Measurements from ENCODE around the gene DLG2. TPM values are rescaled to one million over a fixed set of nuclear protein-coding genes. Genes with fewer than 3 reads are reported as not detected.

DLG2 gene
- total RNA-seq, 2 donors from 2014 or later: 5.9 to 7.4 TPM

DNA sequence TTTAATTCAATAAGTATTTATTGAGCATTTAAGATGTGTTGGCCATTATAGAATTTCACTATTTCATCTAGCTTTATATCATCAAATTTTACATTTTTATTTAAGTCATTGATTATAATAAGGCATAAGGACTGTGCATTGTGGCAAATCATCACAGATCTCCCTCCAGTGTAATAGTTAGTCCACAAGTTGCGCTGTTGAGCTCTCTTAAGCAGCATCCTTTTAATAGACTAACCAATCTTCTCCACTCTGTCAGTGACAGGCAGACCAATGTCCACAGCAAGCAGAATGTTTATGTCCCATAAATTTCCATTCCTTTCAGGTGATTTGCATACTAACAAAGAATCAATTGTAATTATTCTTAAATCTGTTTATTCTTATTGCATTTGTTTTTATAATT is 1745.7 kb downstream of the DLG2 start:
- DNase-seq (no peak), ATAC-seq (no peak)
- intact Hi-C loops (cut with DNase I): no loop called here

DNA sequence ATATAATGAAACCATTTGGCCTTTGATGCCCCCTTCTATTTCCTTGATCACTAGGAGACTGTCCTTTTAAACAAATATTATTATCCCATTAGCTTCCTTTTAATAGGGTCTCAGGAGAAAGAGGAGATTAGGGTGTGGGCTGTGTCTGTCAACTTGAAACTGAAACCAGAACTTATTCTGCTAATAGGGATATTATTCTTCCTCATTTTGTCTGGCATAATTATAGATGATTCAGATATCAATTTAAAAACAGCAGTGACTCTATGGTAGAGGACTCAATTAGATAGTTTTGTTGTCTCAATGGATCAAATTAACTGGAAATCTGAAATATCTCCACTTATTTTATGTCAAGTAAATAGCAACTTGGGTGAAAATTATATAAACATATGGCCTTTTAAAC is 1756.1 kb downstream of the DLG2 start:
- intact Hi-C loops (cut with DNase I): no loop called here
- ATAC-seq: no peak
- no peak for DNase-seq

DNA sequence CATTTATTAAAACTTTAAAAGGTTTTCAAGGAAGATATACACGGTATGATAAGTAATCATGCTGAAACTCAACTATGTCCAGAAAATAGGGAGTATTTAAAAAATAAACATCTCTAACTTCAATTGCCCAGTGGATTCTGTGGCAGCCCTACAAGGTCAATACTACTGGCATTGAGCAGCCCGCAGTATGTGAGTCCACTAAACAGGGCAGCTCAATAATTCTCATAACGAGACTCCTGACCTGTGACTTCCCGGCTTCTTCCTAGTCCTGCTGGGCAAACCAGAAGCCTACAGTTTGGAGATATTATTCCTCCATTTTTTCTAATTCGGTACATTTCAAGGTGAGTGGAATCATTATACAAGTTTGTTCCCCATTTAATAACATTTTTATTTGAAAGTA is 1760.5 kb downstream of the DLG2 start:
- no peak for DNase-seq
- intact Hi-C loops (cut with DNase I): no loop called here
- ATAC-seq: no peak

DNA sequence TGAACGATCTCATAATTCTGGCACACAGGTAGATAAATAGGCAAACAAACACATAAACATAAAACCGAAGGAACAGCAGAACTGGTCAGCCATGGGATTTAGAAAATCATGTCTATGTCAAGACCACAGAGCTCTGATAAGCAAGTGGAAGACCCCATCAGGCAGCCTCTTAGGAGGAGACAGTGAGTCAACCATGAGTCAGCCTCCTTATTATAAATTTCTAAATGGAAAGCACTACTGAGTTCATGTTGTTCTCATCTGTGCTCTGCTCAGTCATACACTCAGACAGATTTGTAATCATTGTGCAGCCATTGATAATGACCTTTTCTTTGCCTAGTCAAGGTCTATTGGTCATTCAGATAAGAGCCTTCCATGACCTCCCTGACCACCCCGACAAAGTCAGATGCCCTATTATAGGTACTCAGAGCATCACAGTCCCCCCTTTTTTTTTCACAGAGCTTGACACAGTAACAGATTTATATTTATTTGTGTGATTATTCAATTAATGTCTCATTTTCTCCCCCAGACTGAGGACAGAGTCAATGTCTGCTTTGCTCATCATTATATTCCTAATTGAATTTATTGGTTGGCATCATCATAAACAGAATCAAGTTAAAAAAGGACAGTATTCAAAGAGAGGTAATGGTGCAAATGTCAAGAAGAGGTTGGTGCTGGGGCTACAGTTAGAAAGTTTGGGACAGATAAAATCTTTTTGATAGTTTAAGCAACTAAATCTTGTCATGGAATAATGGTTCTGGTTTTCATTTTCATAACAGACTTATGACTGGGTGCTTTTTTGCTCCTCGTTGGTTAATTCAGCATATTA is 1761.3 kb downstream of the DLG2 start:
- DNase-seq: no peak
- intact Hi-C loops (cut with DNase I): no loop called here
- peak in 1 of 2 donors; percentile 93 for ATAC-seq

DNA sequence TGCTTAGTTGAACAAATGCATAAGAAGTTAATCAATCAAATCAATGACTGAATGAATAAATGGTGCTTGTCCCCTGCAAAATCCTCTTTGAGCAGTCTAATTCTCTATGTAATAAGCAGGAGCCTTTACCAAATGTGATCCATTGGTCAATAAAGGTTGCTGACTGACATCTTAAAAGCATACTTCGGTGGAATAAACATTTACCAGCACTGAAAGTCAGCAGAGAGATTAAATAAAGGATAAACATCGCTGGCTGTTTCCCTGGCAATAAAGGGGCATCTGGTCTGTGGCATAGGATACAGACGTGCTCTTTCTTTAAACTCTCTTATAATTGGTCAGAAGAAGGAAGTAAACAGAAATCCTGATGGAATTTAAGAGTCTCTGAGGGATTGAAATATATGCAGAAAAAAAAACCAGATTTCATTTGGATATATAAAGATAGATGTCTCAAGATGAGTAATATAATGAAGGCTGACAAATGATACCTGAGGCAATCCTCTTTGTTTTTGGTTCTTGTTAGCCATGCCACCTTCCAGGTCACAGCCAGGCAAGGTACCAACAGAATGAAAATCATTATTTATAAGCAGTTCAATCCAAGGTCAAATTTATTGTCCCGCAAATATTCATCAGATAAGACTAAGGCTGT is 1762.6 kb downstream of the DLG2 start:
- no peak for ATAC-seq
- no peak for DNase-seq
- intact Hi-C loops (cut with DNase I): no loop called here

DNA sequence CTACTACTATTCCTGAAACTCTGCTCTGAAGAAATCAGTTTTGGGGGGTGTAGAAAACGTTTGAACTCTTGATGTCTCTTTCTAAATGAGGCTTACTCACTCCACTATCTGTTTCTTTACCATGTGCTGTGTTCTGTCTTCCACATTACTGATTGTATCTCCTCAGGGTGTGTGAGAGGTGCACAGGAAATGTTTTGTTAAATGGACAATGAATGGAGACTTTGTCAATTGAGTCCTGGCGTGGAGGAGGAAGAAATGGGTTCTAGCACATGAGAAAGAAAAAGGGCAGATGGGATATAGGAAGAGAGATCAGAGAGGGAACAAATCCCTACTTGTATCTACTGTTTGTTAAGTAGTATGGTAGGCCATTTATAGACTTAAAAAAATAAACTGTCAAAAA is 1763.9 kb downstream of the DLG2 start:
- intact Hi-C loops (cut with DNase I): no loop called here
- ATAC-seq (no peak), DNase-seq (no peak)

DNA sequence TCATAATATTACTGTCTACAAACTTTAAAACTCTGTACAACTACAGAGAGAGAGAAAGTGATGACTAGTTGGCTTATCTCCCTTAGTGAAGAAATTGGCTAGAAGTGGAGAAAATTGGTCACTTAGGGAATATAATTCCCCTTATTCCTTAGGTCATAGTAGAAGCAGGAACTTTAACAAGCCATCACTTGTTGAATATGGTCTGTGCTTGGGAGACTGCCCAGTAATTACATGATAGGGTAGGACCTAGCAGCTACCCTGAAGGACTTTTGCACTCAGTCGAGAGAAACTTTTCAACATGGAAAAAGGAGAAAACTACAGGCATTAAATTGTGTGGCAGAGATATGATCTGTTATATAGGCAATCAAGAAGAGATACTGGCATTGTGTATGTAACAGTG is 1764.5 kb downstream of the DLG2 start:
- peak; percentile 86 to 92 for ATAC-seq
- DNase-seq: no peak
- intact Hi-C loops (cut with DNase I): no loop called here

DNA sequence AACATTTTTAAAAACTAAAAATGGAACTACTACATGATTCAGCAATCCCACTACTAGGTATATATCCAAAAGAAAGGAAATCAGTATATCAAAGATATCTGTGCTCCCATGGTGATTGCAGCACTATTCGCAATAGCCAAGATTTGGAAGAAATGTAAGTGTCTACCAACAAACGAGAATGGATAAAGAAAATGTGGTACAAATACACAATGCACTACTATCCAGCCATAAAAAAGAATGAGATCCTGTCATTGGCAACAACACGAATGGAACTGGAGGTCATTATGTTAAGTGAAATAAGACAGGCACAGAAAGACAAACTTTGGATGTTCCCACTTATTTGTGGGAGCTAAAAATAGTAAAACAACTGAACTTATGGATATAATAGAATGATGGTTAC is 1765.1 kb downstream of the DLG2 start:
- DNase-seq (no peak), ATAC-seq (no peak)
- intact Hi-C loops (cut with DNase I): no loop called here

DNA sequence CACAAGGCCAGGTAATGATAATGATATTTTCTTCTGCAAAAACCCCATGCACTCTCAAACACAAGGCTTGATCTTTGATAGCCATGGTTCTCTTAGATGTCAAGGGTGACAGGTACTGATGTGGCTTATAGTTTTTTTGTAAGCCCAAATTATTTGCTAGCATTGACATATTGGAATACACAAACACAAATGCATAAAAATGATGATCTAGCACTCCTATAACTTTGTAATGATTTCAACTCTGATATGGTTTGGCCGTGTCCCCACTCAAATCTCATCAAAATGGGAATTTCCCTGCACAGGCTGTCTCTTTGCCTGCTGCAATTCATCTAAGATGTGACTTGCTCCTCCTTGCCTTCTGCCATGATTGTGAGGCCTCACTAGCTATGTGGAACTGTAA is 1768.5 kb downstream of the DLG2 start:
- ATAC-seq: no peak
- intact Hi-C loops (cut with DNase I): no loop called here
- DNase-seq: no peak

DNA sequence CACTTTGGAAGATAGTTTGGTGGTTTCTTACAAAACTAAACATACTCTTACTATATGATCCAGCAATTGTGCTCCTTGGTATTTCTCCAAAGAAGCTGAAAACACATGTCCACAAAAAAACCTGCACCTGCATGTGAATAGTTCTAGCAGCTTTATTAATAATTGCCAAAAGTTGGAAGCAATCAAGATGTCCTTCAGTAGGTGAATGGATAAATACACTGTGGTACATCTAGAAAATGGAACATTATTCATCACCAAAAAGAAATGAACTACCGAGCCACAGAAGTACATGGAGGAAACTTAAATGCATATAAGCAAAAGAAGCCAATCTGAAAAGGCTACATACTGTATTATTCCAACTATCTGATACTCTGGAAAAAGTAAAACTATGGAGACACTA is 1771.9 kb downstream of the DLG2 start:
- DNase-seq (no peak), ATAC-seq (no peak)
- intact Hi-C loops (cut with DNase I): no loop called here

DNA sequence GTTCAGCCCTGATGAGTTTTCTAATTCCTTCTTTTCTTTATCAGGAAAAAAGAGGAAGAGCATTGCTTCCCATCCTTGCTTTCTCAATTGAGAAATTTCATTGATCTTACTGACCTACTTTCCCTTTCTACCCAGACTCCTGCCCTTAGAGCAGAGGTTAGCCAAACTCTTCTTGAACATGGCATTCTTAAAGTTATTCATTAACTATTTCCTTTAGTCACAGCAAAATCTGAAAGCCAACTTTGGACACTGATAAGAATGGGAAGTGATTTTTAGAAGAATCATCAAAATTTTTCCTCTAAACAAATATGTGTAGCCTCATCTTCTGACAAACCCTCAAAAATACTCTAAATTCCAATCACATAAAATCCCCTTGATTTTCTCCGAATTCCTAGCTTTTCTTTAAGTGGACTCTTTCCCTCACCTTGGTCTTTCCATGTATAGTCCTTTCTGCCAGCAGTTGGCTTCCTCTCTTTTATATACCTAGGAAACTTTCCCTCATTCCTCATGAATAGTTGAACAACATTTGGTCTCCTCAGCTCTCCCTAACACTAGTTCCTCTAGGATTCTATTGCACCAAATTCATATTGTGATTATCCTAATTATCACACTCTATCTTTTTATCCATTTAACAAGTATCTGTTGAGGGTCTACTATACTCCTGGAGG is 1774.2 kb downstream of the DLG2 start:
- ATAC-seq: no peak
- intact Hi-C loops (cut with DNase I): no loop called here

DNA sequence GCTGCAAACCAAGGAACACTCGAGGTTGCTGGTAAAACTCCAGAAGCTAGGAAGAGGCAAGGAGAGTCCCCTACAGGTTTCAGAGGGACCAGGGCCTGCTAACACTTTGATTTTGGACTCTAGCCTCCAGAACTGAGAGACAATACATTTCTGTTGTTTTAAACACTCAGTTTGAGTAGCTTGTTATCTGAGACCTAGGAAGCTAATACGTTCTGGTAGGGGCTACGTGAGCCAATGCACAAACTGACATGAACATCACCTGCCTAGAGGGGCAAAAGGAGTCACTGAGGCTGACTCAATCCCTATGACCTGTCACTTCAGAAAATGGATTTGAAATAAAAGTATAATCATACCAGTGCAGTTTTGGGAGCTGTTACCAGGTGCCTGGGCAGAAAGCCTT is 1775.1 kb downstream of the DLG2 start:
- intact Hi-C loops (cut with DNase I): no loop called here
- ATAC-seq (no peak), DNase-seq (no peak)

More for the DNA sequence above, 1774.2 kb downstream of the DLG2 start:
- no peak for DNase-seq

DNA sequence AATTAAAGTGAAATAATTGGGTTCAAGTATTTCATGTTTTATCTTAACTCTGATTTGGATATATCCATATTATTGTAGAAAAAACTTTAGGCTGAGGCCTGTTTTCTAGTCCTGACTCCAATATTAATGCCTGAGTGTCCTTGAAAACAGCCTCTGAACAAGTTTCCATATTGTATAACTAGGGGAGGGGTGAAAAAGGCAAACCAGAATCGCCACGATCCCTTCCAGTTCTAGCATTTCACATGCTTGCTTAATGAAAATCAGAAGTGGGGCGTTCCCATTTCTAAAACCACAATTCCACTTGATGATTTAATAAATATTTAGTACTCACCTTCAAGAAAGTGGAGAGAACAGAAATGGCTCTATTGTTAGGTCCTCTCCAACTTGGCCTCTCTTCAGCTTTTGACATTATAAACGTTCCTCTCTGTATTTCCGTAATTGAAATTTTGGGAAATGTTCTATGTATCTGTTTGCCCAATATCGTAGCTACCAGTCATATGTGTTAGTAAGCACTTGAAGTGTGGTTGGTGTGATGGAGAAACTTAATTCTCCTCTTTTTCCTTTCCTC is 1779.6 kb downstream of the DLG2 start:
- ATAC-seq (no peak), DNase-seq (no peak)
- intact Hi-C loops (cut with DNase I): no loop called here

DNA sequence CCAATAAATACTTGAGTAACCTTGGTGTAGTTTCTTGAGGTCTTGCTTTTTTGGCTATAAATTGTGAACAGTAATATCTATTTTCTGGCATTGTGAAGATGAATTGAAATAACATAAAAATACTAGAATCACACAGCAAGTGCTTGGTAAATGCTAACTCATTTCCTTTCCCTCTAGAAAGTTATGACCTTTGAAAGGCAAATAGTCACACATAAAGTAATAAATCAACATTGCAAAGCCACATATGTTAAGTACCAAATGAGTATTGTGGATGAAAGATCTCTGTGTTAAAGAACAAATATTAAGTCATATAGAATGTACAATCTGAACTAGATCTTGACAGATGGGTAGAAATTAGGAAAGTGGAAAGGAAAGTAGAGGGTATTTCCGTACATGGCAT is 1781.3 kb downstream of the DLG2 start:
- no peak for DNase-seq
- ATAC-seq: no peak
- intact Hi-C loops (cut with DNase I): no loop called here

DNA sequence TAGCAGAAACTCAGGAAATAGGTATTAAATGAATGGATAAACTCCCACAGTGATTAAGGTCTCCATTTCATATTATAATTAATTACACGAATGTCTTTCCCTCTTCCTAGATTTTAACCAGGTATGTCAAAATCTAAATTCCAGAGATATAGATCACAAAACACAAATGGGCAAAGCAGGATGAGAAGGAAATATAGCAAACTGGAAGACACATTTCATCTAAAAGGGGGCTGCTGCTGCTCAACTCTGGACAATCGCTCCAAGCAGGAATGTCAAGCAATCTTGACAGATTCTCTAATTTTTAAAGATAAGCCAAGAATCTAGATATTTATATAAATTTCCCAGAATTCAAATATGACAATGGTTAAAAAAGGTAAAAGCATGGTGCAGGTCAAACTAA is 1786.8 kb downstream of the DLG2 start:
- no peak for ATAC-seq
- intact Hi-C loops (cut with DNase I): no loop called here
- DNase-seq: no peak

DNA sequence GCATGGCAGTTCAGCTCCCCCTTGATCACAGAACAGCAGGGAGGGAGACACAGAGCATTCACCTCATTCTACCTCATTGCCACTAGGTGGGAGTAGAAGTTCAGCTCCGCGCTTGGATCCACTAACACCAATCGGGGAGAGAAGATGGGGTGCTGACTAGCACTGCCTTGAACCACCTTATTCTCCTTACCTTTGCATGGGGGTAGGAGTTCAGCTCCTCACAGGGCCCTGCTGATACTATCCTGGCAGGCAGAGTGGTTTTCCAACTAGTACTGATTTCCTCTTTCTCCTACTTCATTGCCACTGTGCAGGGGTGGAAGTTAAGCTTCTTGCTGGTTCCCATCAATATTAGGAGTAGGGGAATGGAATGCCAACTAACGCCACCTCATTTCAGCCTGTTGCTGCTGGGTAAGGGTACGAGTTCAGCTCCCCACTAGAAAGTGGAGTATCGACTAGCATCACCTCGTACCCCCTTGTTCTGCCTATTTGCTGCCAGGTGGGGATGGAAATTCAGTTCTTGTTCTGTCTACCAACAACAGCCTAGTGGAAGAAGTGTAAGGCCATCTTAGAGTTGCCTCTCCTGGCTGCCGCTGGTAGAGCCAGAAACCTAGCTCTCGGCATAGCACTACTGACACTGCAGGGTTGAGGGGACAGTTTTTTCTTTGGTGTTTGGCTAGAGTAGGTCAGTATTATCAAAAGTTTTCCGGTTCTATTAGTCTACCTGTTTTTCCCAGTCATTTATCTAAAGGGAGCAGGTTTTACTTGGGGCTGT is 1790.1 kb downstream of the DLG2 start:
- DNase-seq (no peak), ATAC-seq (peak; percentile 72 to 94)
- intact Hi-C loops (cut with DNase I): loop anchor here (2.0 to 10.0 kb wide), 2 partner anchors 548 to 688 kb away; no protein-coding TSS in a partner anchor

DNA sequence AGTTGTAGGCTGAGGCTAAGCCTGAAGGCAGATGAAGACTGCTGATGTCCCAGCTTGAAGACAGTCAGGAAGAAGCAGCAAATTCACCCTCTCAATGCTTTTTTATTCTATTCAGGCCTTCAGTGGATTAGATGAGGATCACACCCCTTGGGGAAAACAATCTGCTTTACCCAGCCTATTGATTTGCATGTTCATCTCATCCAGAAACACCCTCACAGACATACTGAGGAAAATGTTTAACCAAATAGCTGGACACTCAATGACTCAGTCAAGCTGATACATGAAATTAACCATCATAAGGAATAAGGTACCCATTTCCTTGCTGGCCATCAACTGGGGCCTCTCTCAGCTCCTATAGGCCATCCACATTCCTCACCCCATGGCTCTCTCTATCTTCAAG is 1791.1 kb downstream of the DLG2 start:
- DNase-seq (no peak), ATAC-seq (no peak)
- intact Hi-C loops (cut with DNase I): loop anchor here (2.0 to 10.0 kb wide), 2 partner anchors 549 to 689 kb away; no protein-coding TSS in a partner anchor

DNA sequence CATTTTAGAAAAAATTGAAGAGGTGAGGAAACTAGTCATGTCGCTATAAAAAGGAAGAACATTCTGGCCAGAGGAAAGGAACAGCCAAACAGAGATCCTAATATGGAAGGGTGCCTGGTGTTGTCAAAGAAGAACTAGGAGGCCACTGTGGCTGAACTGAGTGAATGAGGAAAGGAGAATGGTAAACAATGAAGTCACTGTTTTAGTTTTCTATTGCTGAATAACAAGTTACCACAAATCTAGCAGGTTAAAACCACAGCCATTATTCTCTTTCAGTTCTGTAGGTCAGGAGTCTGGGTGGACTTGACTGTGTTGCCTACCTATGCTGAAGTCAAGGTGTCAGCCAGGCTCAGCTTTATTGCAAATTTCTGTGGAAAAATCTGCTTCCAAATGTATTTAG is 1791.7 kb downstream of the DLG2 start:
- ATAC-seq (no peak), DNase-seq (no peak)
- intact Hi-C loops (cut with DNase I): loop anchor here in 1 of 2 donors (10.0 kb wide), 1 partner anchor 549 kb away; no protein-coding TSS in a partner anchor

DNA sequence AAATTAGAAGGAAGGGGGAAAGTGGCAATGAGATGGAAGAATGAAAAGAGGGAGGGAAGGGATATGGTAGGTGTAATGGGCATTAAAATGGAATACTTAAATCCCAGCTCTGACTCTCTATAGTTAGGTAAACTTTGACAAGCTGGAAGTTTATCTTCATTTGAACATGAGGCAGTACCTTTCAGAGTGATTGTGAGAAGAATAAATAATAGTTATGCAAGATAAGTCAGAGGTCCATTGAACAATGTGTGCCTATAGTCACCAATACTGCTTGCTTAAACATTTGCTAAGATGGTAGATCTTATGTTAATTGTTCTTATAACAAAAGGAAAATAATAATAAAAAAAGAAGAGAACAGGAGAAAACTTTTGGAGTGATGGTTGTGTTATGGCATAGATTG is 1795.2 kb downstream of the DLG2 start:
- ATAC-seq: no peak
- intact Hi-C loops (cut with DNase I): loop anchor here in 1 of 2 donors (10.0 kb wide), 1 partner anchor 553 kb away; no protein-coding TSS in a partner anchor
- no peak for DNase-seq
